ENCODE data around the gene SUN5.

GRCh38 chr20:32976746-32977145 is 27.5 kb downstream of the SUN5 start:
- TF ChIP-seq CTCF (IDR thresholded peaks at IDR 0.05) (no peak), EZH2 (IDR thresholded peaks at IDR 0.05; ENCODE audit: borderline replicate concordance, insufficient read depth, low read depth, low read length, poor library complexity, severe bottlenecking) (no peak)

Measured in B cell (primary cell).